Measurements from ENCODE around the gene MYO1B.

The MYO1B gene

GRCh38 chr2:191245046-191245868, at the start of gene MYO1B:
MYO1B (plus strand) TSS chr2:191245404; CDS start chr2:191276896, 31,492 bp downstream.
- DNase-seq = peak; percentile 39 to 62

- DNase-seq = no peak
Observed at GRCh38 chr2:191197096-191197495, 48.1 kb upstream of the MYO1B start.

GRCh38 chr2:191198271-191198670, 46.9 kb upstream of the MYO1B start:
- DNase-seq = no peak

- DNase-seq = no peak
Observed at GRCh38 chr2:191199929-191200512, 45.2 kb upstream of the MYO1B start.

- no peak for DNase-seq
Observed at GRCh38 chr2:191200910-191201309, 44.3 kb upstream of the MYO1B start.

GRCh38 chr2:191202209-191202721, 42.9 kb upstream of the MYO1B start:
- no peak for DNase-seq

- peak in 1 of 2 donors; percentile 37 for DNase-seq
Observed at GRCh38 chr2:191202881-191203397, 42.3 kb upstream of the MYO1B start.

GRCh38 chr2:191204433-191204832, 40.8 kb upstream of the MYO1B start:
- peak in 1 of 2 donors; percentile 48 for DNase-seq

GRCh38 chr2:191206613-191207471, 38.4 kb upstream of the MYO1B start:
- DNase-seq = peak; percentile 47 to 63

- no peak for DNase-seq
Observed at GRCh38 chr2:191209340-191209739, 35.9 kb upstream of the MYO1B start.

GRCh38 chr2:191212119-191212518, 33.1 kb upstream of the MYO1B start:
- DNase-seq = no peak

- no peak for DNase-seq
Observed at GRCh38 chr2:191213333-191213732, 31.9 kb upstream of the MYO1B start.

- no peak for DNase-seq
Observed at GRCh38 chr2:191215230-191215629, 30.0 kb upstream of the MYO1B start.

- no peak for DNase-seq
Observed at GRCh38 chr2:191215666-191216065, 29.5 kb upstream of the MYO1B start.

- no peak for DNase-seq
Observed at GRCh38 chr2:191217580-191217979, 27.6 kb upstream of the MYO1B start.

- DNase-seq = peak; percentile 38
Observed at GRCh38 chr2:191218292-191218898, 26.8 kb upstream of the MYO1B start.

- DNase-seq = no peak
Observed at GRCh38 chr2:191220671-191221070, 24.5 kb upstream of the MYO1B start.

GRCh38 chr2:191221666-191222065, 23.5 kb upstream of the MYO1B start:
- DNase-seq = no peak

- no peak for DNase-seq
Observed at GRCh38 chr2:191222507-191222906, 22.7 kb upstream of the MYO1B start.

- DNase-seq = no peak
Observed at GRCh38 chr2:191222952-191223351, 22.3 kb upstream of the MYO1B start.

- no peak for DNase-seq
Observed at GRCh38 chr2:191225126-191225525, 20.1 kb upstream of the MYO1B start.

GRCh38 chr2:191225690-191226089, 19.5 kb upstream of the MYO1B start:
- DNase-seq = no peak

GRCh38 chr2:191226196-191226595, 19.0 kb upstream of the MYO1B start:
- DNase-seq = no peak

All from CD4-positive, alpha-beta T cell treated with Interleukin-1 beta for 1 hour (primary cell).